Measurements from ENCODE around the gene ZFP36L1.
A peak's percentile ranks its signal among the peaks of the same experiment; 100 is the strongest.

Gene ZFP36L1

GRCh38 chr14:68806526-68807147 is 13.8 kb upstream of the ZFP36L1 start:
- no peak overlapping the region for H3K4me3 ChIP-seq
- DNase-seq: peak; percentile 23 to 64

GRCh38 chr14:68805414-68805813 is 12.5 kb upstream of the ZFP36L1 start:
- TF ChIP-seq, protein P1, sequence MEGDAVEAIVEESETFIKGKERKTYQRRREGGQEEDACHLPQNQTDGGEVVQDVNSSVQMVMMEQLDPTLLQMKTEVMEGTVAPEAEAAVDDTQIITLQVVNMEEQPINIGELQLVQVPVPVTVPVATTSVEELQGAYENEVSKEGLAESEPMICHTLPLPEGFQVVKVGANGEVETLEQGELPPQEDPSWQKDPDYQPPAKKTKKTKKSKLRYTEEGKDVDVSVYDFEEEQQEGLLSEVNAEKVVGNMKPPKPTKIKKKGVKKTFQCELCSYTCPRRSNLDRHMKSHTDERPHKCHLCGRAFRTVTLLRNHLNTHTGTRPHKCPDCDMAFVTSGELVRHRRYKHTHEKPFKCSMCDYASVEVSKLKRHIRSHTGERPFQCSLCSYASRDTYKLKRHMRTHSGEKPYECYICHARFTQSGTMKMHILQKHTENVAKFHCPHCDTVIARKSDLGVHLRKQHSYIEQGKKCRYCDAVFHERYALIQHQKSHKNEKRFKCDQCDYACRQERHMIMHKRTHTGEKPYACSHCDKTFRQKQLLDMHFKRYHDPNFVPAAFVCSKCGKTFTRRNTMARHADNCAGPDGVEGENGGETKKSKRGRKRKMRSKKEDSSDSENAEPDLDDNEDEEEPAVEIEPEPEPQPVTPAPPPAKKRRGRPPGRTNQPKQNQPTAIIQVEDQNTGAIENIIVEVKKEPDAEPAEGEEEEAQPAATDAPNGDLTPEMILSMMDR (IDR thresholded peaks at IDR 0.05): no peak
- Histone ChIP-seq H3K27me3 (no peaks in the 10 kb centered on the region), H3K27ac (peak overlapping the region in 1 of 2 donors; percentile 84), H3K36me3 (no peaks in the 10 kb centered on the region), H3K4me1 (peaks cover 0 to 38% (median 27%) of the 10 kb centered on the region in 4 donors), H3K4me3 (no peak overlapping the region), H3K9me3 (no peaks in the 10 kb centered on the region)
- intact Hi-C loops (cut with DNase I; ENCODE audit: low total_unique reads): no loop called here
- no peak for DNase-seq

More at GRCh38 chr14:68806526-68807147, 13.8 kb upstream of the ZFP36L1 start:
- H3K27ac ChIP-seq: peak overlapping the region; percentile 71 to 84
- TF ChIP-seq, protein P1 (IDR thresholded peaks at IDR 0.05): no peak
- H3K36me3 ChIP-seq: no peaks in the 10 kb centered on the region
- H3K9me3 ChIP-seq: no peaks in the 10 kb centered on the region
- intact Hi-C loops (cut with DNase I; ENCODE audit: low total_unique reads): no loop called here
- no peaks in the 10 kb centered on the region for H3K27me3 ChIP-seq
- H3K4me1 ChIP-seq: peaks cover 0 to 38% (median 27%) of the 10 kb centered on the region in 4 donors

DNA sequence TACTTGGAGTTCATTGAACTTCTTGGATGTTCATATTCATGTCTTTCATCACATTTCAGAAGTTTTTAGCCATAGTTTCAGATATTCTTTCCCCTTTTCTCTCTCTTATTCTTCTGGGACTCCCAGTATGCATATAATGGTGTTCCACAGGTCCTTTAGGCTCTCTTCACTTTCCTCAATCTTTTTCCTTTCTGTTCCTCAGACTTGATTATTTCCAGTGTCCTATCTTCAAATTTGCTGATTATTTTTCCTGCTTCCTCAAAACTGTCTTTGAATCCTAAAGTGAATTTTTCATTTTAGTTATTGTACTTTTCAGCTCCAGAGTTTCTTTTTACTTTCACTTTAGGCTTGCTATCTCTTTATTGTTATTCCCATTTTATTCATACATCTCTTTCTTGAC is 8.8 kb upstream of the ZFP36L1 start:
- H3K9me3 ChIP-seq: no peaks in the 10 kb centered on the region
- TF ChIP-seq, protein P1 (IDR thresholded peaks at IDR 0.05): no peak
- no peaks in the 10 kb centered on the region for H3K27me3 ChIP-seq
- no peak overlapping the region for H3K27ac ChIP-seq
- H3K4me1 ChIP-seq: peaks cover 0 to 20% (median 8%) of the 10 kb centered on the region in 4 donors
- no peaks in the 10 kb centered on the region for H3K36me3 ChIP-seq
- intact Hi-C loops (cut with DNase I; ENCODE audit: low total_unique reads): no loop called here
- no peak overlapping the region for H3K4me3 ChIP-seq
- DNase-seq: no peak

GRCh38 chr14:68800953-68801352 is 8.1 kb upstream of the ZFP36L1 start:
- Histone ChIP-seq H3K4me3 (no peak overlapping the region), H3K36me3 (no peaks in the 10 kb centered on the region), H3K4me1 (peaks cover 0 to 18% (median 9%) of the 10 kb centered on the region in 4 donors), H3K27ac (no peak overlapping the region), H3K27me3 (no peaks in the 10 kb centered on the region), H3K9me3 (no peaks in the 10 kb centered on the region)
- no peak for DNase-seq
- intact Hi-C loops (cut with DNase I; ENCODE audit: low total_unique reads): no loop called here
- TF ChIP-seq, protein P1 (IDR thresholded peaks at IDR 0.05): no peak

DNA sequence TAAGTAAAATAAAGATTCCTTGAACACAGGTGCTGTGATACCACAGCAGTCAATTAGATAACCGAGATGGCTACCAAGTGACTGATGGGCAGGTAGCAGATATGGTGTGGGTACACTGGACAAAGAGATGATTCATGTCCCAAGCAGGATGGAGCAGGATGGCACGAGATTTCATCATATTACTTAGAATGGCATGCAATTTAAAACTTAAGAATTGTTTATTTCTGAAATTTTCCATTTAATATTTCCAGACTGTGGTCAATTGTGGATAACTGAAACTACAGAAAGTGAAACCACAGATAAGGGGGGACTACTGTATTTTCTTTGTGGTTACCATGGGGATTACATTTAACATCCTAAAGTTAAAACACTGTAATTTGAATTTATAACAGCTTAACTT is 7.5 kb upstream of the ZFP36L1 start:
- intact Hi-C loops (cut with DNase I; ENCODE audit: low total_unique reads): no loop called here

More for the DNA sequence above, 7.5 kb upstream of the ZFP36L1 start:
- Histone ChIP-seq H3K36me3 (no peaks in the 10 kb centered on the region), H3K9me3 (no peaks in the 10 kb centered on the region), H3K4me3 (no peak overlapping the region), H3K27ac (no peak overlapping the region), H3K27me3 (no peaks in the 10 kb centered on the region), H3K4me1 (peaks cover 0 to 13% (median 9%) of the 10 kb centered on the region in 4 donors)
- TF ChIP-seq, protein P1 (IDR thresholded peaks at IDR 0.05): no peak
- no peak for DNase-seq
